WI38 (cell line): ENCODE measurements around the gene XPR1.

Experiments used
- H3K4me3 ChIP-seq: 2 replicates; pipeline ENCODE4 v1.5.1; 2011; ENCODE audit warnings: low read depth, mild to moderate bottlenecking, control low read depth, low read length
- TF ChIP-seq, protein P1 (sequence below): IDR thresholded peaks from 2 replicates; pipeline ENCODE4 v1.5.1; 2012; ENCODE audit warnings: low read depth, mild to moderate bottlenecking, control low read depth, low read length

The XPR1 gene

DNA sequence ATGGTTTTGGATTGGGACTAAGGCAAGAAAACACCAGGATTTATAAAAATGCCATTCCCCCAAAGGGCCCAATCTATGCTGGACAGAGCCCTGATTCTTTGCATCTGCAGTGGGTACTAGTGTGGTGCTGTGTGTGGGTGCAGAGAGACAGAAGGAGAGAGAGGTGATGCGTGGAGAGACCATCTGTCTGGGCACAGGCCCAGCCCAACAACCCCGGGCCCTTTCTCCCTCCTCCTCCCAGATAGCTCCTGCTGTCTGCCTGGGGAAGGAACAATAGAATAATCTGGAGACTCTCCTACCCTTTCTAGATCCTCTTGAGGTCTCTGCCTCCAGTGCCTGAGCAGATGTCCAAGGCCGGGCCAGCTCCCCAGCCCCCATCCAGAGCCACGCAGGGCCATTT lies 296.0 kb downstream of the XPR1 start:
- no peak overlapping the region for H3K4me3 ChIP-seq
- TF ChIP-seq, protein P1, sequence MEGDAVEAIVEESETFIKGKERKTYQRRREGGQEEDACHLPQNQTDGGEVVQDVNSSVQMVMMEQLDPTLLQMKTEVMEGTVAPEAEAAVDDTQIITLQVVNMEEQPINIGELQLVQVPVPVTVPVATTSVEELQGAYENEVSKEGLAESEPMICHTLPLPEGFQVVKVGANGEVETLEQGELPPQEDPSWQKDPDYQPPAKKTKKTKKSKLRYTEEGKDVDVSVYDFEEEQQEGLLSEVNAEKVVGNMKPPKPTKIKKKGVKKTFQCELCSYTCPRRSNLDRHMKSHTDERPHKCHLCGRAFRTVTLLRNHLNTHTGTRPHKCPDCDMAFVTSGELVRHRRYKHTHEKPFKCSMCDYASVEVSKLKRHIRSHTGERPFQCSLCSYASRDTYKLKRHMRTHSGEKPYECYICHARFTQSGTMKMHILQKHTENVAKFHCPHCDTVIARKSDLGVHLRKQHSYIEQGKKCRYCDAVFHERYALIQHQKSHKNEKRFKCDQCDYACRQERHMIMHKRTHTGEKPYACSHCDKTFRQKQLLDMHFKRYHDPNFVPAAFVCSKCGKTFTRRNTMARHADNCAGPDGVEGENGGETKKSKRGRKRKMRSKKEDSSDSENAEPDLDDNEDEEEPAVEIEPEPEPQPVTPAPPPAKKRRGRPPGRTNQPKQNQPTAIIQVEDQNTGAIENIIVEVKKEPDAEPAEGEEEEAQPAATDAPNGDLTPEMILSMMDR = no peak

DNA sequence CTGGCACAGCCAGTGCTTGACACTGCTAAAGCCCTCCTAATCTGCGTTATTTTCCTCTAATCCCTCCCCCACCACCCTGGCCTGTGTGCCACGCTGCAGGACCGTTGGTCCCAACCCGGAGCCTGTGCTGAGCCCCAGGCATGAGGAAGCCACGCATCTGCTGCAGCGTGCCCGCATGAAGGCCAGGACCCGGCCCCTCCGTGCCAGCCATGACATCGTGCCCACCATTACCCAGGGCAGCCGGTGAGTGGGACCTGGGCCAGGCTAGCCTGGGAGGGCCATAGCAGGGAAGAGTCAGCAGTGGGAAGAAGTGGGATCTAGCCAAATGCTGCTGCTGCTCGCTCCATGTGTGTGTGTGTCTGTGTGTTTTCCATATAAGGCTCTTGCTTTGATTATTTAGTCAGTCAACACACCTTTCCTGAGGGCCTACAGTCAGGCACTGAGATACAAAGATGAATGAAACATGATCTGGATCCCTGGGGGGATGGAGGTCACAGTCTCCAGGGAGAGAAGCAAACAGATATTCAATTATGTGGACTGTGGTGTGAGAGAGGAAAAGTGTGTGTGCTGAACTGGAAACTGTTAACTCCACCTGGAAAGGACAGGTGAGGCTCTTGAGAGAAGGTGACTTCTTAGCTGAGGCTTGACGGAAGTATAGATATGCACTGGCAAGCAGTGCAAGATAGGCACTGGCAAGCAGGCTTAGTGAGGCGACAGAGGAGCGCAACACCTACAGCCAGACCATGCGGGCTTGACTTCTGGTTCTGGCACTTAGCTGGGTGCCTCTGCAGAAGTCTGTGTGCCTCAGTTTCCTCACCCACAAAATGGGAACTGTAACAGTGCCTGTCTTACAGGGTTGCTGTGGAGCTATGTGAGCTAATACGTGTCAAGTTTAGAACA lies 296.8 kb downstream of the XPR1 start:
- no peak overlapping the region for H3K4me3 ChIP-seq
- TF ChIP-seq, protein P1 = no peak

DNA sequence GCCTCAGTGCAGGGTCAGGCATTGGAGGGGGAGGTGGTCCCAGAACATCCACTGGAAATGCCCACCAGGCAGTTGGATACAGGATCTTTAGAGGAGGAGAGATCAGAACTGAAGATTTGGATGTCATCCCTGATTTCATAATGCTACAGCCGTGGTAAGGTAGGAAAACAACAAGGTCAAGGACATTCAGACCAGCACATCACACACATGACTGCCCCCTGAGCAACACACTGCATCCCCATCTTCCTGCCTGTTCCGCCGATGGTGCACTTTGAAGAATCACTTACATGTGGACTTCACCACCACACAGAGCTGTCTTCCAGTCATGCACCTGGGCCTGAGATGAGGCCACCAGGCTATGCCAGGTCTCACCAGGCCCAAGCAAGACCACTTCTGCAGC lies 297.6 kb downstream of the XPR1 start:
- H3K4me3 ChIP-seq = no peak overlapping the region
- TF ChIP-seq, protein P1 = no peak

DNA sequence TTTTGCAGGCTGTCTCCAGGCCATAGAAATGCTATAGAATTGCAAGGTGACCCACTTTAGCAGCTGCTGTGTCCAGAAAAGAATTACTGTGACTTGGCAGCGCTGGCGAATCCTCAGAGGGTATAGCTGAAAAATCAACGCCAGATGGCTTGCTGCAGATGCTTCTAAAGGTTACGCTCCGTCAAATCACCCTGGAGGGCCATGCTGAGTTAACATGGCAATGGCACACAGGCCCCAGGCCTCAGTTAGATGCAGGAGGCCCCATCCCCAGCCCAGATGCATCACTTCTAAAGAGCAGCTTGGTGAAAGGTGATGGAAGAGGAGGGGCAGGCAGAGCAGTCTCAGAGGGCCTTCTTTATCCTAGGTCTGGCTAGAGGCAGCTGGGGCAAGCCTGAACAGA lies 298.9 kb downstream of the XPR1 start:
- TF ChIP-seq, protein P1 = no peak
- no peak overlapping the region for H3K4me3 ChIP-seq

DNA sequence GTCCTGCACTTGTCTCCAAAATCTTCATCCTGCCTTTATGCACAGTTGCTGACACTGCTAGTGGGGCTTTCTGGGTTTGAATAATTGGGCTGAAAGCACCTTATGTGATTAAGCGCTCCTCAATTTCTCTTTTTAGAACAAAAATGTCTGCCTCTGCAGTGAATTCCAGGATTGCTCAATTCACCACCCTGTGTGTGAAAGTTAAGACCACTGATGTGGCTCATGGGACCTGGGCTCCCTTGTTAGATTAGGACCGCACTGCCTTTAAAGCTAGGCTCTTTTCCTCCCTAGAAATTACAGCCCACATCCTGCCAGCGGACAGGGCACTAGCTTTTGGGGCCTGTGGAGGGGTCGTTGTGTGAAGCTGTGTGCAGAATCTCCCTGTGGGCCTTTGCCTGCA lies 299.7 kb downstream of the XPR1 start:
- TF ChIP-seq, protein P1 = no peak
- no peak overlapping the region for H3K4me3 ChIP-seq

DNA sequence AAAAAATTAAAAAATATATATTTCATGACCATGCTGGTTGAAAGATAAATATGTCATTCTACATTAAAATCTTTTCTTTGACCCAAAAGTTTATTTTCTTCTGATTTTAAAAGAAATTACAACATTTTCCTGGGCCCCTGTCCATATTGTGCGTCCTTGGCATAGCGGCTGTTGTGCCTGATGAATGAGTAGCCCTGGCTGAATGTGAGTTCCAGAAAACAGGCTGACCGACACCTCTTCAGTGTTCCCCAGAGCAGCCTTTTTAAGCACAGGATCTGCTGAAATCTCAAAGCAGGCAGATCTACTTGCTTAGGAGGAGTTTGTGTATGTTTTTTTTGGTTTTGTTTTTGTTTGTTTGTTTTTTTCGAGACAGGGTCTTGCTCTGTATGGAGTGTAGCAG lies 300.6 kb downstream of the XPR1 start:
- TF ChIP-seq, protein P1 = no peak
- H3K4me3 ChIP-seq = no peak overlapping the region

DNA sequence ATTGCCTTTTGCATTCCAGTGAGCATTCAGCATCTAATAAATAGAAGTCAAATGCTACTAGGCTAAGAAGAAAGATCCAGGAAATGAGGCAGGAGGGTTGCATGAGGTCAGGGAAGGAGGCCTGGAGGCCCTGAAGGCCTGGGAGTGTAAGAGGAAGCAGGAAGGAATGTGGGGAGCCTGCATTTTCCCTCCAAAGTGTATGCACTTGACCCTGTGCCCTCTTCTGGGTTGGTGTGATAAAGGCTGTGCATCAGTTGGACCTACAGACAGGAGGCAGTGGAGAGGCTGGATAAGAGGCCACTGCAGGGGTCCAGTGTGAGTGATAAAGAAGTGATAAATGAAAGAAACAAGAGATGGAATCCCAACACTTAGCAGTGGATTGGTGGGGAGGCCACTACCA lies 301.3 kb downstream of the XPR1 start:
- no peak overlapping the region for H3K4me3 ChIP-seq
- TF ChIP-seq, protein P1 = no peak
